SK-N-SH treated with all-trans-retinoic acid at 6 μM for 48 hours (cell line): Measurements from ENCODE around the gene SEMA5A.

Experiments
- ATAC-seq: fragments of 200-7000 bp; cut with Tn5 transposase; 3 replicates; pipeline ENCODE4 v1.9.1; 2020; ENCODE audit warnings: mild to moderate bottlenecking, moderate library complexity
- ARNTL ChIP-seq: fragments of 450-650 bp; formaldehyde crosslinking; IDR thresholded peaks from 2 replicates; pipeline ENCODE4 v1.5.0; 2020; ENCODE audit warnings: low read depth, mild to moderate bottlenecking, moderate library complexity, borderline replicate concordance
- BACH2 ChIP-seq: fragments of 250-450 bp; sonication (Bioruptor Pico); IDR thresholded peaks from 2 replicates; pipeline ENCODE4 v1.9.0; 2021; ENCODE audit warnings: mild to moderate bottlenecking, borderline replicate concordance
- CREB5 ChIP-seq: fragments of 250-450 bp; sonication (Bioruptor Pico); IDR thresholded peaks from 2 replicates; pipeline ENCODE4 v1.5.1; 2020; ENCODE audit warnings: low read depth, mild to moderate bottlenecking, moderate library complexity
- CSDC2 ChIP-seq: fragments of 250-450 bp; sonication (Bioruptor Pico); IDR thresholded peaks from 2 replicates; pipeline ENCODE4 v1.5.0; 2020; ENCODE audit warnings: mild to moderate bottlenecking, moderate library complexity
- CSRNP3 ChIP-seq: fragments of 250-450 bp; sonication (Bioruptor Pico); IDR thresholded peaks from 2 replicates; pipeline ENCODE4 v1.5.1; 2021; ENCODE audit warnings: mild to moderate bottlenecking, moderate library complexity
- ESRRG ChIP-seq: fragments of 250-450 bp; sonication (Bioruptor Pico); IDR thresholded peaks from 2 replicates; pipeline ENCODE4 v1.6.1; 2021; ENCODE audit warnings: mild to moderate bottlenecking
- GLIS3 ChIP-seq: fragments of 250-450 bp; sonication (Bioruptor Pico); IDR thresholded peaks from 2 replicates; pipeline ENCODE4 v1.5.0; 2020; ENCODE audit warnings: mild to moderate bottlenecking, moderate library complexity
- ISL1 ChIP-seq: fragments of 250-450 bp; sonication (Bioruptor Pico); IDR thresholded peaks from 2 replicates; pipeline ENCODE4 v2.1.2; 2022; ENCODE audit warnings: mild to moderate bottlenecking, moderate library complexity
- RARB ChIP-seq: fragments of 250-450 bp; sonication (Bioruptor Pico); IDR thresholded peaks from 2 replicates; pipeline ENCODE4 v1.8.0; 2021; ENCODE audit warnings: mild to moderate bottlenecking, moderate library complexity
- SNAI2 ChIP-seq: fragments of 250-450 bp; sonication (Bioruptor Pico); IDR thresholded peaks from 2 replicates; pipeline ENCODE4 v1.5.0; 2020; ENCODE audit warnings: mild to moderate bottlenecking, moderate library complexity
- TCF4 ChIP-seq: fragments of 250-450 bp; sonication (Bioruptor Pico); IDR thresholded peaks from 2 replicates; pipeline ENCODE4 v1.8.0; 2021; ENCODE audit warnings: mild to moderate bottlenecking, moderate library complexity, borderline replicate concordance
- TOX ChIP-seq: fragments of 250-450 bp; sonication (Bioruptor Pico); IDR thresholded peaks from 2 replicates; pipeline ENCODE4 v1.8.0; 2021; ENCODE audit warnings: mild to moderate bottlenecking, moderate library complexity, borderline replicate concordance
- ZC3H10 ChIP-seq: fragments of 250-450 bp; sonication (Bioruptor Pico); IDR thresholded peaks from 2 replicates; pipeline ENCODE4 v1.5.1; 2021; ENCODE audit warnings: mild to moderate bottlenecking, moderate library complexity
- ZFP3 ChIP-seq: fragments of 250-450 bp; sonication (Bioruptor Pico); IDR thresholded peaks from 2 replicates; pipeline ENCODE4 v1.5.0; 2020; ENCODE audit warnings: mild to moderate bottlenecking, moderate library complexity
- ZNF565 ChIP-seq: fragments of 450-650 bp; formaldehyde crosslinking; conservative IDR thresholded peaks from 2 replicates; pipeline ENCODE4 v1.5.0; 2020; ENCODE audit warnings: low read depth, mild to moderate bottlenecking, moderate library complexity
- ZNF70 ChIP-seq: fragments of 450-650 bp; formaldehyde crosslinking; IDR thresholded peaks from 2 replicates; pipeline ENCODE4 v1.5.0; 2020; ENCODE audit warnings: mild to moderate bottlenecking, moderate library complexity
- ZNF8 ChIP-seq: fragments of 450-650 bp; formaldehyde crosslinking; IDR thresholded peaks from 2 replicates; pipeline ENCODE4 v1.5.0; 2020; ENCODE audit warnings: mild to moderate bottlenecking, moderate library complexity
- TF ChIP-seq, protein P1 (sequence below): fragments of 250-450 bp; sonication (Bioruptor Pico); IDR thresholded peaks from 2 replicates; pipeline ENCODE4 v1.5.0; 2020; ENCODE audit warnings: mild to moderate bottlenecking, moderate library complexity
- TF ChIP-seq, protein P2 (sequence below): fragments of 250-450 bp; sonication (Bioruptor Pico); IDR thresholded peaks from 2 replicates; pipeline ENCODE4 v1.8.0; 2020; ENCODE audit warnings: mild to moderate bottlenecking, moderate library complexity, borderline replicate concordance

Gene SEMA5A

GRCh38 chr5:9543311-9543920, 2.5 kb downstream of the SEMA5A start:
- TF ChIP-seq RARB (CRISPR knock-in tag): no peak
- TF ChIP-seq ZC3H10: no peak
- TF ChIP-seq, protein P1, sequence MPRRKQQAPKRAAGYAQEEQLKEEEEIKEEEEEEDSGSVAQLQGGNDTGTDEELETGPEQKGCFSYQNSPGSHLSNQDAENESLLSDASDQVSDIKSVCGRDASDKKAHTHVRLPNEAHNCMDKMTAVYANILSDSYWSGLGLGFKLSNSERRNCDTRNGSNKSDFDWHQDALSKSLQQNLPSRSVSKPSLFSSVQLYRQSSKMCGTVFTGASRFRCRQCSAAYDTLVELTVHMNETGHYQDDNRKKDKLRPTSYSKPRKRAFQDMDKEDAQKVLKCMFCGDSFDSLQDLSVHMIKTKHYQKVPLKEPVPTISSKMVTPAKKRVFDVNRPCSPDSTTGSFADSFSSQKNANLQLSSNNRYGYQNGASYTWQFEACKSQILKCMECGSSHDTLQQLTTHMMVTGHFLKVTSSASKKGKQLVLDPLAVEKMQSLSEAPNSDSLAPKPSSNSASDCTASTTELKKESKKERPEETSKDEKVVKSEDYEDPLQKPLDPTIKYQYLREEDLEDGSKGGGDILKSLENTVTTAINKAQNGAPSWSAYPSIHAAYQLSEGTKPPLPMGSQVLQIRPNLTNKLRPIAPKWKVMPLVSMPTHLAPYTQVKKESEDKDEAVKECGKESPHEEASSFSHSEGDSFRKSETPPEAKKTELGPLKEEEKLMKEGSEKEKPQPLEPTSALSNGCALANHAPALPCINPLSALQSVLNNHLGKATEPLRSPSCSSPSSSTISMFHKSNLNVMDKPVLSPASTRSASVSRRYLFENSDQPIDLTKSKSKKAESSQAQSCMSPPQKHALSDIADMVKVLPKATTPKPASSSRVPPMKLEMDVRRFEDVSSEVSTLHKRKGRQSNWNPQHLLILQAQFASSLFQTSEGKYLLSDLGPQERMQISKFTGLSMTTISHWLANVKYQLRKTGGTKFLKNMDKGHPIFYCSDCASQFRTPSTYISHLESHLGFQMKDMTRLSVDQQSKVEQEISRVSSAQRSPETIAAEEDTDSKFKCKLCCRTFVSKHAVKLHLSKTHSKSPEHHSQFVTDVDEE: no peak
- no peak for TF ChIP-seq ZNF565
- no peak for TF ChIP-seq TCF4 (CRISPR knock-in tag)
- TF ChIP-seq SNAI2 (CRISPR knock-in tag): no peak
- TF ChIP-seq BACH2 (CRISPR knock-in tag): no peak
- no peak for TF ChIP-seq ZFP3 (CRISPR knock-in tag)
- no peak for TF ChIP-seq TOX (CRISPR knock-in tag)
- no peak for TF ChIP-seq GLIS3 (CRISPR knock-in tag)
- TF ChIP-seq ARNTL (CRISPR knock-in tag): no peak
- TF ChIP-seq ZNF70: no peak
- TF ChIP-seq, protein P2, sequence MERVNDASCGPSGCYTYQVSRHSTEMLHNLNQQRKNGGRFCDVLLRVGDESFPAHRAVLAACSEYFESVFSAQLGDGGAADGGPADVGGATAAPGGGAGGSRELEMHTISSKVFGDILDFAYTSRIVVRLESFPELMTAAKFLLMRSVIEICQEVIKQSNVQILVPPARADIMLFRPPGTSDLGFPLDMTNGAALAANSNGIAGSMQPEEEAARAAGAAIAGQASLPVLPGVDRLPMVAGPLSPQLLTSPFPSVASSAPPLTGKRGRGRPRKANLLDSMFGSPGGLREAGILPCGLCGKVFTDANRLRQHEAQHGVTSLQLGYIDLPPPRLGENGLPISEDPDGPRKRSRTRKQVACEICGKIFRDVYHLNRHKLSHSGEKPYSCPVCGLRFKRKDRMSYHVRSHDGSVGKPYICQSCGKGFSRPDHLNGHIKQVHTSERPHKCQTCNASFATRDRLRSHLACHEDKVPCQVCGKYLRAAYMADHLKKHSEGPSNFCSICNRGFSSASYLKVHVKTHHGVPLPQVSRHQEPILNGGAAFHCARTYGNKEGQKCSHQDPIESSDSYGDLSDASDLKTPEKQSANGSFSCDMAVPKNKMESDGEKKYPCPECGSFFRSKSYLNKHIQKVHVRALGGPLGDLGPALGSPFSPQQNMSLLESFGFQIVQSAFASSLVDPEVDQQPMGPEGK (CRISPR knock-in tag): no peak
- no peak for TF ChIP-seq CREB5 (CRISPR knock-in tag)
- TF ChIP-seq CSRNP3 (CRISPR knock-in tag): no peak
- TF ChIP-seq, all 23 proteins: peak for 0
- no peak for ATAC-seq

DNA sequence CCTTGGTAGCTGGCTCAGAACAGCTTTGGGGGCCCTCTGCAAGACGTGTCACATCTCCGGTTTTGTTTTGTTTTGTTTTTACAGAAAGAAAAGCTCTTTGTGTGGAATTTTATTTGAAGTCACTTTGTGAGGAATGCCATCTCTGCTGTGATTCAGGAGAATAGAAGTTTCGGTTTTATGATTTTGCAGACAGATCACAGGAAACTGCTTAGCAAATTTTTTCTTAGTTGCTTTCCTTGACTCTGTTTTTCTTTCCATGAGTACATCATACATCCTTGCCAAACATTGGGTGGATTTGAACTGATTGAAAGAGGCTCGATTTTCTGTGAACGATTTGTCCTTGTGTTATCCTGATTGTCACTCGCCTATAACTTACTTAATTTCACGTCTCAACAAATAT, 5.1 kb downstream of the SEMA5A start:
- TF ChIP-seq ARNTL (CRISPR knock-in tag): no peak
- no peak for TF ChIP-seq ZNF70
- no peak for TF ChIP-seq ZFP3 (CRISPR knock-in tag)
- TF ChIP-seq ZC3H10: no peak
- no peak for TF ChIP-seq CREB5 (CRISPR knock-in tag)
- no peak for TF ChIP-seq CSRNP3 (CRISPR knock-in tag)
- TF ChIP-seq SNAI2 (CRISPR knock-in tag): no peak
- no peak for TF ChIP-seq ZNF8 (CRISPR knock-in tag)
- TF ChIP-seq ISL1 (CRISPR knock-in tag): no peak
- TF ChIP-seq ESRRG: no peak
- TF ChIP-seq RARB (CRISPR knock-in tag): no peak
- TF ChIP-seq, protein P1: no peak
- TF ChIP-seq CSDC2 (CRISPR knock-in tag): no peak
- TF ChIP-seq TOX (CRISPR knock-in tag): no peak
- ATAC-seq: no peak
